ENCODE data around the gene PTPN7.

DNA sequence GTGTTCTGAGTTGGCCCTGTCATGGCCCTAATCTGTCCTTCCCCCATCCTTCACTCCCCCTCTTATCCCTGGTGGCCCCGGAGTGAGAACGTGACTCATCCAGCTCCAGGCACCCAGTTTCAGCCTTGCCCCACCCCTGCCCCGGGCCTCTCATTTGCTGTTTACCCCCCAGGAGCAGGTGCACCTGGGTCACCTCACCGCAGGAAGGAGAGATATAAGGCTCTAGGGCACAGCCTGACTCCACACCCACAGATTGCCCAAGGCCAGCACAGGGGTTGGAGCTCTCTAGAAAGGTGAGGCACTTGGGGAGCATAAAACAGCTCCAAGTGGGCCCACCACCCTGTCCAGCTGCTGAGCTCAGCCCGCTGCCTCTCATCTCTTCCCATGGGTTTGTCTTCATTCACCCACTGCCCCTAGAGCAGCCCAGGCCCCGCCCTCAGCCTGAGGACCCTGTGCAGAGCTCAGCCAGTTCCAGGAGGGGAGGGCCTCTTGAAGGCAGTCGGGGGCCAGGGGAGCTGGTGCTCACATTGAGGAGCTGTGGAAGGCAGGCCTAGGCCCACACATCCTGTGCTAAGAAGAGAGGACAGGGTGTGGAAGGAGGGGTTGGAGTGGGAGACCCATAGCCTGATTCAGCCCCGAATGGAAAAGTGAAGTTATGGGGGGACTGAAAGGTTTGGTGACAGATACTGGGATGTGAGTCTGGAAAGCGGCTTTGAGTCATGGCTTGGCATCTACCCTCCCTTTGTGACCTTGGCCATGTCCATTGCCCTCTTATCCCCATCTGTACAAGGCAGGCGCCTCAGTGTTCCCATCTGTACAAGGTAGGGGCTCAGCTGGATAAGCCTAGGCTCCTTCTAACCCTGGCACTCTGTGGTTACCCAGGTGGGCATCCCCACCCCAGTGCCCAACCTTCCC lies 53.8 kb downstream of the PTPN7 start:
- no peak for TF ChIP-seq EZH2 (IDR thresholded peaks at IDR 0.05; ENCODE audit: low read length, unreplicated experiment)
- TF ChIP-seq, protein P1, sequence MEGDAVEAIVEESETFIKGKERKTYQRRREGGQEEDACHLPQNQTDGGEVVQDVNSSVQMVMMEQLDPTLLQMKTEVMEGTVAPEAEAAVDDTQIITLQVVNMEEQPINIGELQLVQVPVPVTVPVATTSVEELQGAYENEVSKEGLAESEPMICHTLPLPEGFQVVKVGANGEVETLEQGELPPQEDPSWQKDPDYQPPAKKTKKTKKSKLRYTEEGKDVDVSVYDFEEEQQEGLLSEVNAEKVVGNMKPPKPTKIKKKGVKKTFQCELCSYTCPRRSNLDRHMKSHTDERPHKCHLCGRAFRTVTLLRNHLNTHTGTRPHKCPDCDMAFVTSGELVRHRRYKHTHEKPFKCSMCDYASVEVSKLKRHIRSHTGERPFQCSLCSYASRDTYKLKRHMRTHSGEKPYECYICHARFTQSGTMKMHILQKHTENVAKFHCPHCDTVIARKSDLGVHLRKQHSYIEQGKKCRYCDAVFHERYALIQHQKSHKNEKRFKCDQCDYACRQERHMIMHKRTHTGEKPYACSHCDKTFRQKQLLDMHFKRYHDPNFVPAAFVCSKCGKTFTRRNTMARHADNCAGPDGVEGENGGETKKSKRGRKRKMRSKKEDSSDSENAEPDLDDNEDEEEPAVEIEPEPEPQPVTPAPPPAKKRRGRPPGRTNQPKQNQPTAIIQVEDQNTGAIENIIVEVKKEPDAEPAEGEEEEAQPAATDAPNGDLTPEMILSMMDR (conservative IDR thresholded peaks at IDR 0.05; ENCODE audit: low read depth, low read length) = no peak

Data from PC-3 (cell line).